Activated CD8-positive, alpha-beta T cell treated with anti-CD3 and anti-CD28 coated beads for 36 hours (primary cell): ENCODE results near the gene KLF11. TPM values are rescaled to one million over a fixed set of nuclear protein-coding genes. Genes with fewer than 3 reads are reported as not detected.
A peak's percentile ranks its signal among the peaks of the same experiment; 100 is the strongest.

ENCODE experiments used
- ATAC-seq: fragments of 200-7000 bp; cut with Tn5 transposase; one replicate; pipeline ENCODE4 v1.10.0; 2021; ENCODE audit warnings: mild to moderate bottlenecking, moderate library complexity
- CTCF ChIA-PET: fragments of 350-600 bp; sonication (Branson Sonifier 250); formaldehyde crosslinking; loops from one replicate; lab custom pipeline; 2021; ENCODE audit warnings: antibody characterized with exemption; lab: Charles Lee
- POLR2A ChIA-PET: fragments of 350-600 bp; sonication (Branson Sonifier 250); formaldehyde crosslinking; loops from one replicate; lab custom pipeline; 2021; ENCODE audit warnings: antibody characterized with exemption; lab: Charles Lee
- DNase-seq: peaks from one replicate; pipeline ENCODE4 v3.0.0-alpha.2; 2020
- H3K27ac Mint-ChIP-seq: one replicate; pipeline ENCODE4 v1.8.0; 2021; ENCODE audit warnings: mild to moderate bottlenecking, mixed read lengths
- H3K27me3 Mint-ChIP-seq: one replicate; pipeline ENCODE4 v1.8.0; 2021; ENCODE audit warnings: mixed read lengths
- H3K36me3 Mint-ChIP-seq: one replicate; pipeline ENCODE4 v1.8.0; 2021; ENCODE audit warnings: low read depth, mixed read lengths
- H3K4me1 Mint-ChIP-seq: one replicate; pipeline ENCODE4 v1.8.0; 2021; ENCODE audit warnings: low read depth, mixed read lengths
- H3K4me3 Mint-ChIP-seq: one replicate; pipeline ENCODE4 v1.8.0; 2021; ENCODE audit warnings: mild to moderate bottlenecking, moderate library complexity, mixed read lengths
- H3K9me3 Mint-ChIP-seq: one replicate; pipeline ENCODE4 v1.8.0; 2021; ENCODE audit warnings: mixed read lengths
- CTCF ChIP-seq: fragments of 200-600 bp; IDR thresholded peaks from one replicate; pipeline ENCODE4 v1.8.0; 2022; ENCODE audit warnings: antibody characterized with exemption, mild to moderate bottlenecking
- intact Hi-C: fragments of 100-400 bp; cut with micrococcal nuclease; formaldehyde crosslinking; loops from one replicate; pipeline ENCODE4 v1.10.0; 2022
- total RNA-seq, 2 experiments: library from RNA; stranded (reverse); gene quantifications; one replicate each; pipeline ENCODE4 v1.2.3, GENCODE V29; 2021

Gene KLF11
- total RNA-seq, 2 experiments from 2014 or later: 2.9 to 3.5 TPM

- Mint-ChIP-seq H3K27me3 (peaks cover 2% of the 10 kb centered on the region), H3K9me3 (no peaks in the 10 kb centered on the region), H3K4me3 (no peak overlapping the region), H3K27ac (no peak overlapping the region), H3K4me1 (peaks cover 6% of the 10 kb centered on the region), H3K36me3 (peaks cover 15% of the 10 kb centered on the region)
- intact Hi-C loops: no loop called here
- CTCF ChIA-PET: interaction anchor here (1.9 kb wide), 1 partner anchor 18 kb away, joined by 5 read pairs; no protein-coding TSS in a partner anchor
- no peak for TF ChIP-seq CTCF
- POLR2A ChIA-PET: no interaction called here
- no peak for ATAC-seq
- no peak for DNase-seq
These were observed 11.1 kb downstream of the KLF11 start for GRCh38 chr2:10054424-10054823.

- H3K27me3 Mint-ChIP-seq: peaks cover 2% of the 10 kb centered on the region
- no peak for ATAC-seq
- H3K9me3 Mint-ChIP-seq: no peaks in the 10 kb centered on the region
- peaks cover 6% of the 10 kb centered on the region for H3K4me1 Mint-ChIP-seq
- intact Hi-C loops: no loop called here
- no peak overlapping the region for H3K4me3 Mint-ChIP-seq
- H3K27ac Mint-ChIP-seq: no peak overlapping the region
- DNase-seq: no peak
- peaks cover 13% of the 10 kb centered on the region for H3K36me3 Mint-ChIP-seq
- POLR2A ChIA-PET: no interaction called here
- TF ChIP-seq CTCF: no peak
- CTCF ChIA-PET: interaction anchor here (1.9 kb wide), 1 partner anchor 17 kb away, joined by 5 read pairs; no protein-coding TSS in a partner anchor
These were observed 11.6 kb downstream of the KLF11 start for GRCh38 chr2:10054976-10055375.

GRCh38 chr2:10056439-10056838 lies 13.1 kb downstream of the KLF11 start:
- no peak for DNase-seq
- H3K4me3 Mint-ChIP-seq: no peak overlapping the region
- no peak overlapping the region for H3K27ac Mint-ChIP-seq
- H3K4me1 Mint-ChIP-seq: peaks cover 6% of the 10 kb centered on the region
- no peak for TF ChIP-seq CTCF
- intact Hi-C loops: no loop called here
- no peak for ATAC-seq
- peaks cover 13% of the 10 kb centered on the region for H3K36me3 Mint-ChIP-seq
- ChIA-PET CTCF (interaction anchor here (2.0 to 6.1 kb wide), 4 partner anchors 8 to 72 kb away, joined by 9 to 37 read pairs (median 19); no protein-coding TSS in a partner anchor), POLR2A (interaction anchor here (0.8 to 1.2 kb wide), 2 partner anchors 10 to 12 kb away, joined by 3 read pairs; no protein-coding TSS in a partner anchor)
- H3K9me3 Mint-ChIP-seq: no peaks in the 10 kb centered on the region
- H3K27me3 Mint-ChIP-seq: peaks cover 2% of the 10 kb centered on the region

- no peaks in the 10 kb centered on the region for H3K9me3 Mint-ChIP-seq
- H3K4me3 Mint-ChIP-seq: no peak overlapping the region
- TF ChIP-seq CTCF: no peak
- ATAC-seq: peak; percentile 67
- peak; percentile 65 for DNase-seq
- H3K36me3 Mint-ChIP-seq: peaks cover 8% of the 10 kb centered on the region
- intact Hi-C loops: no loop called here
- CTCF ChIA-PET: interaction anchor here (0.9 to 6.1 kb wide), 7 partner anchors 9 to 377 kb away, joined by 3 to 37 read pairs (median 9); no protein-coding TSS in a partner anchor
- H3K27me3 Mint-ChIP-seq: peaks cover 2% of the 10 kb centered on the region
- peaks cover 6% of the 10 kb centered on the region for H3K4me1 Mint-ChIP-seq
- POLR2A ChIA-PET: interaction anchor here (0.6 to 1.2 kb wide), 3 partner anchors 11 to 146 kb away, joined by 3 read pairs; no protein-coding TSS in a partner anchor
- no peak overlapping the region for H3K27ac Mint-ChIP-seq
These were observed 14.1 kb downstream of the KLF11 start for GRCh38 chr2:10057231-10058107.
